ENCODE measurements around the gene LRRFIP1.
A peak's percentile ranks its signal among the peaks of the same experiment; 100 is the strongest.
"Not testable (repeated sequence)": the region's sequence is repeated elsewhere in the genome, so short reads cannot be mapped to it uniquely, and the experiment has no call there.

LRRFIP1 gene

GRCh38 chr2:237760506-237761502 lies 133.4 kb downstream of the LRRFIP1 start:
- H3K4me1 Mint-ChIP-seq (ENCODE audit: low read depth), result peaks cover 2% of the 10 kb centered on the region

GRCh38 chr2:237762291-237763182 lies 135.2 kb downstream of the LRRFIP1 start:
- peaks cover 18% of the 10 kb centered on the region for H3K36me3 Mint-ChIP-seq
- H3K27ac Mint-ChIP-seq; H3K9me3 Mint-ChIP-seq (ENCODE audit: low read depth); H3K4me3 Mint-ChIP-seq; H3K27me3 Mint-ChIP-seq; H3K4me1 Mint-ChIP-seq (ENCODE audit: low read depth): not testable (repeated sequence)

More at GRCh38 chr2:237760506-237761502, 133.4 kb downstream of the LRRFIP1 start:
- Mint-ChIP-seq H3K27ac (no peak overlapping the region), H3K27me3 (no peaks in the 10 kb centered on the region), H3K9me3 (ENCODE audit: low read depth) (no peaks in the 10 kb centered on the region), H3K4me3 (no peak overlapping the region), H3K36me3 (peaks cover 22% of the 10 kb centered on the region)

- no peak overlapping the region for H3K27ac Mint-ChIP-seq
- H3K27me3 Mint-ChIP-seq, result no peaks in the 10 kb centered on the region
- peaks cover 2% of the 10 kb centered on the region for H3K4me1 Mint-ChIP-seq (ENCODE audit: low read depth)
- H3K9me3 Mint-ChIP-seq (ENCODE audit: low read depth), result no peaks in the 10 kb centered on the region
- H3K4me3 Mint-ChIP-seq, result no peak overlapping the region
- peaks cover 23% of the 10 kb centered on the region for H3K36me3 Mint-ChIP-seq
Measured at GRCh38 chr2:237763812-237764211, 136.4 kb downstream of the LRRFIP1 start.

- H3K9me3 Mint-ChIP-seq (ENCODE audit: low read depth); H3K27ac Mint-ChIP-seq; H3K4me3 Mint-ChIP-seq; H3K27me3 Mint-ChIP-seq; H3K4me1 Mint-ChIP-seq (ENCODE audit: low read depth): not testable (repeated sequence)
- H3K36me3 Mint-ChIP-seq, result peaks cover 20% of the 10 kb centered on the region
Measured at GRCh38 chr2:237765122-237765521, 137.7 kb downstream of the LRRFIP1 start.

- peaks cover 21% of the 10 kb centered on the region for H3K36me3 Mint-ChIP-seq
- H3K27me3 Mint-ChIP-seq, result no peaks in the 10 kb centered on the region
- H3K4me1 Mint-ChIP-seq (ENCODE audit: low read depth), result peaks cover 2% of the 10 kb centered on the region
- no peaks in the 10 kb centered on the region for H3K9me3 Mint-ChIP-seq (ENCODE audit: low read depth)
- H3K4me3 Mint-ChIP-seq, result no peak overlapping the region
- H3K27ac Mint-ChIP-seq, result no peak overlapping the region
Measured at GRCh38 chr2:237765875-237766274, 138.5 kb downstream of the LRRFIP1 start.

GRCh38 chr2:237766340-237766739 lies 139.0 kb downstream of the LRRFIP1 start:
- H3K4me3 Mint-ChIP-seq, result no peak overlapping the region
- peaks cover 2% of the 10 kb centered on the region for H3K4me1 Mint-ChIP-seq (ENCODE audit: low read depth)

GRCh38 chr2:237772513-237772912 lies 145.1 kb downstream of the LRRFIP1 start:
- no peak overlapping the region for H3K27ac Mint-ChIP-seq
- no peaks in the 10 kb centered on the region for H3K9me3 Mint-ChIP-seq (ENCODE audit: low read depth)
- no peaks in the 10 kb centered on the region for H3K4me1 Mint-ChIP-seq (ENCODE audit: low read depth)
- H3K27me3 Mint-ChIP-seq, result no peaks in the 10 kb centered on the region
- H3K4me3 Mint-ChIP-seq, result no peak overlapping the region
- H3K36me3 Mint-ChIP-seq, result peaks cover 28% of the 10 kb centered on the region

More at GRCh38 chr2:237766340-237766739, 139.0 kb downstream of the LRRFIP1 start:
- peaks cover 21% of the 10 kb centered on the region for H3K36me3 Mint-ChIP-seq
- H3K9me3 Mint-ChIP-seq (ENCODE audit: low read depth), result no peaks in the 10 kb centered on the region
- H3K27me3 Mint-ChIP-seq, result no peaks in the 10 kb centered on the region
- no peak overlapping the region for H3K27ac Mint-ChIP-seq

- no peak overlapping the region for H3K27ac Mint-ChIP-seq
- H3K36me3 Mint-ChIP-seq, result peaks cover 28% of the 10 kb centered on the region
- no peak overlapping the region for H3K4me3 Mint-ChIP-seq
- H3K4me1 Mint-ChIP-seq (ENCODE audit: low read depth), result no peaks in the 10 kb centered on the region
- H3K9me3 Mint-ChIP-seq (ENCODE audit: low read depth), result no peaks in the 10 kb centered on the region
- H3K27me3 Mint-ChIP-seq, result no peaks in the 10 kb centered on the region
Measured at GRCh38 chr2:237773826-237774225, 146.4 kb downstream of the LRRFIP1 start.

- Mint-ChIP-seq H3K36me3 (peaks cover 31% of the 10 kb centered on the region), H3K4me1 (ENCODE audit: low read depth) (no peaks in the 10 kb centered on the region), H3K27ac (no peak overlapping the region), H3K9me3 (ENCODE audit: low read depth) (no peaks in the 10 kb centered on the region), H3K4me3 (no peak overlapping the region), H3K27me3 (no peaks in the 10 kb centered on the region)
Measured at GRCh38 chr2:237774811-237775553, 147.6 kb downstream of the LRRFIP1 start.

- H3K27me3 Mint-ChIP-seq, result no peaks in the 10 kb centered on the region
- H3K36me3 Mint-ChIP-seq, result peaks cover 46% of the 10 kb centered on the region
- no peak overlapping the region for H3K27ac Mint-ChIP-seq
- no peak overlapping the region for H3K4me3 Mint-ChIP-seq
- H3K4me1 Mint-ChIP-seq (ENCODE audit: low read depth), result no peaks in the 10 kb centered on the region
- H3K9me3 Mint-ChIP-seq (ENCODE audit: low read depth), result no peaks in the 10 kb centered on the region
Measured at GRCh38 chr2:237779521-237779920, 152.1 kb downstream of the LRRFIP1 start.

- Mint-ChIP-seq H3K9me3 (ENCODE audit: low read depth) (peaks cover 4% of the 10 kb centered on the region), H3K27ac (no peak overlapping the region), H3K4me1 (ENCODE audit: low read depth) (no peaks in the 10 kb centered on the region), H3K36me3 (peaks cover 41% of the 10 kb centered on the region), H3K27me3 (no peaks in the 10 kb centered on the region), H3K4me3 (no peak overlapping the region)
Measured at GRCh38 chr2:237782181-237782580, 154.8 kb downstream of the LRRFIP1 start.

- not testable (repeated sequence) for H3K27ac Mint-ChIP-seq; H3K9me3 Mint-ChIP-seq (ENCODE audit: low read depth); H3K4me1 Mint-ChIP-seq (ENCODE audit: low read depth); H3K4me3 Mint-ChIP-seq; H3K27me3 Mint-ChIP-seq
- H3K36me3 Mint-ChIP-seq, result peaks cover 37% of the 10 kb centered on the region
Measured at GRCh38 chr2:237783678-237784077, 156.3 kb downstream of the LRRFIP1 start.

- H3K4me3 Mint-ChIP-seq, result no peak overlapping the region
- H3K4me1 Mint-ChIP-seq (ENCODE audit: low read depth), result peaks cover 2% of the 10 kb centered on the region
- H3K27ac Mint-ChIP-seq, result peak overlapping the region; percentile 8
- no peaks in the 10 kb centered on the region for H3K27me3 Mint-ChIP-seq
- H3K36me3 Mint-ChIP-seq, result peaks cover 30% of the 10 kb centered on the region
- peaks cover 5% of the 10 kb centered on the region for H3K9me3 Mint-ChIP-seq (ENCODE audit: low read depth)
Measured at GRCh38 chr2:237786936-237787335, 159.5 kb downstream of the LRRFIP1 start.

GRCh38 chr2:237790353-237790752 lies 163.0 kb downstream of the LRRFIP1 start:
- H3K4me3 Mint-ChIP-seq, result no peak overlapping the region
- peaks cover 5% of the 10 kb centered on the region for H3K9me3 Mint-ChIP-seq (ENCODE audit: low read depth)
- peaks cover 2% of the 10 kb centered on the region for H3K4me1 Mint-ChIP-seq (ENCODE audit: low read depth)
- H3K36me3 Mint-ChIP-seq, result peaks cover 21% of the 10 kb centered on the region
- no peaks in the 10 kb centered on the region for H3K27me3 Mint-ChIP-seq
- H3K27ac Mint-ChIP-seq, result no peak overlapping the region

Data from activated naive CD8-positive, alpha-beta T cell (primary cell).